RKO (cell line): ENCODE results near the gene OR2A25.

Experiments used
- DNase-seq: peaks from one replicate; pipeline ENCODE4 v3.0.0-alpha.2; 2016; ENCODE audit warnings: low spot score

Gene OR2A25

GRCh38 chr7:144074374-144074773 is 4.8 kb downstream of the OR2A25 start:
- no peak for DNase-seq

DNA sequence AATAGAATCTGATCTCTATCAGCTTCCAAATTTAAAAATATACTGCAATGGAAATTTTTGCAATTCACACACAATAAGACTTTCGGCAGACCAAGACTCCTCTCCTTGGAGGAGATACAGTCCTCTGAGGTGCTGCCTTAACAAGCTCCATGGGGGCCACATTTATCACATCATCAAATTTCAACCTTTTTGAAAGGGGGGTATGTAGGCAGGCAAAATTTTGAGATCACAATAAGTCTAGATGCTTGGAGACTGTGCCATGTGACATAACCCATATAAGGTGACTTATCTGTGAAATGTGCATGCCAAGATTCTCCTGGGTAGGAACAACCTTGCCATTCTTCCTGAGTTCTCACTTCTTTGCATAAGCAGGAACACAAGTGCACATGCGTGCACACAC is 16.4 kb downstream of the OR2A25 start, which contains the start of gene OR2A12:
Gene OR2A12 (plus strand): TSS at position 301 of the 400 bp plus-strand sequence. CDS start 8,830 bp downstream, outside the sequence.
- DNase-seq: no peak

DNA sequence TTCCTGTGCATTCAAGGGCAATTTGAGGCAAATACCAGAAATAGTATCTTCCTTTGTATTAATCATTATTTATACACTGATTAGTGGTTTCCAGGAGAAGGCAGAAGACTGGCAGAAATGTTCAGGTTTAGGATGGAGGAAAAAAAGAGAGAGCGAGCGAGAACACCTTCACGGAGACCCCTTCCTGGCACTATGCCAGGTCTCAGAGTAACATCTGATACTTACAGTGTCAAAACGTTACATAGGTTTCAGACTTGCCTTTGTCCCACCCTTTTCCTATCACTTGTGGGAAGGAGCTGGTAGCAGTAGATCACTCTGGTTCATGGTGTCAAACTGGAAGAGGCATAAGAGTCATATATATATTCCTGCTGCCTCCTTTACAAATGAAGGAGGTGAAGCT is 17.1 kb downstream of the OR2A25 start:
- no peak for DNase-seq

GRCh38 chr7:144087230-144087629 is 17.6 kb downstream of the OR2A25 start:
- DNase-seq: no peak

- DNase-seq: no peak
These were observed 21.1 kb downstream of the OR2A25 start for GRCh38 chr7:144090667-144091066.

DNA sequence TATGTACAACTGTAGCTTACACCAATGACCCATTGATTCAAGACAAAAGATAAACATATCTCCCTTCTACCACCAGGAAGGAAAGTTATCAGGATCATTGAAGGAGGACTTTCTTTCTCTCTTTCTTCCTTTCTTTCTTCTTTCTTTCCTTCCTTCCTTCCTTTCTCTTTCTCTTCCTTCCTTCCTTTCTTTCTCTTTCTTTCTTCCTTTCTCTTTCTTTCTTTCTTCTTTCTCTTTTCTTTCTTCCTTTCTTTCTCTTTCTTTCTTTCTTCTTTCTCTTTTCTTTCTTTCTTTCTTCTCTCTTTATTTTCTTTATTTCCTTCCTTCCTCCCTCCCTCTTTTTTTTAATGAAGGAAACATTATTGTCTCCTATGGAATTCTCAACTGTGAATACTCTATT is 29.2 kb downstream of the OR2A25 start:
- no peak for DNase-seq

GRCh38 chr7:144100607-144101006 is 31.0 kb downstream of the OR2A25 start:
- no peak for DNase-seq

DNA sequence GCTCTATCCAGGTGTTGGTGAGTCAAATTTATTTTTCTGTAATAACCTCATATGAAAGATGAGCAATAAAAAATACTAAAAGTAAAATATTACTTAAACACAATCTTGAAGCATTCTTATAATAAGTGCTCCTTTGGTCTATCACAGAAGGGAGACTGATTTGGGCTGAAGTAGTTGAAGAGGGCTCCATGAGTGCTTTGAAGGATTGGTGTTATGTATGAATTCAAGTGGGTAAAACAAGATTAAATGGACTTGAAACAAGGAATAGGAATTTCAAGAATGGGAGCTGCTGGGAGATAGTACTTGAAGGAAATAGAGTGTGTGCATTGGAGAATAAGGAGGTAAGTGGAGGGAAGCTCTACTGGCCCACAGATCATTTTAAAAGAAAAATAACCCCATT is 32.4 kb downstream of the OR2A25 start:
- DNase-seq: no peak

DNA sequence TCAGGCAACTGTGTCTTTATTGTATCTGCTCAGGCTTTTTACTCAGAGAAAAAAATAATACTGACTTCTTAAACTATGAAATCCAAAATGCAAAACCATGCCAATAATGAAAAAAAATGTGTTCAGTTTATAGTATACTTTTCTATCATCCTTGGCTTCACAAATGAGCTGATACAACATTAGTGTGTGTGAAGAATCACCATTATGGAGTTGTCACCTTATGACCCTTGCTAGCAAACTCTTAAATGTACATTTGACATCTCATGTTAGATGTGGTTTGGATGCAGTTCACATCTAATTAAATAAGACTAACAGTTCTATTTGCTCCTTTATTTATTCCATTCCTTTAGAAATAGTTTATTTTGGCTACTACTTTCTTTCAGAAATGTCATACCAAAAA is 35.6 kb downstream of the OR2A25 start:
- no peak for DNase-seq

GRCh38 chr7:144109283-144109682 is 39.7 kb downstream of the OR2A25 start, which contains the start of gene OR2A2:
OR2A2 (plus strand) TSS chr7:144109583; CDS start chr7:144109583, 0 bp downstream.
- DNase-seq: no peak

GRCh38 chr7:144110272-144110671 is 40.7 kb downstream of the OR2A25 start:
- no peak for DNase-seq

DNA sequence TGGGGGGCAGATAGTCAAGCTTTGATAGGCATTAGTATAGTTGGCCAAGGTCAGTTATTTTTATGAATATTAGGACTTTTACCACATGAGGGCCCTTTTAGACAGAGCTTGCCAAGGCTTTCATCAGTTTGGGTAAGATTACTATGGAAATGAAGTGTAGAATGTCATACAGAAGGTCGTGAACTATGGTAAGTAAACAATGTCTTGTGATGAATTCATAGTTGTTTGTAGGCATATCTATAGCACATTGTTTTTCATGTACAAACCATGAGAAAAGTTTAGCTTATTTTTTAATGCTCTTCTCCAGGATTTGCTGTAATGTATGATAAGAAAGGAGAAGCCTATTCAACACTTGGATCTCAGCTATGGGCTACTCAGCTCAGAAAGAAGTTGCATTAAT is 44.0 kb downstream of the OR2A25 start:
- DNase-seq: no peak

DNA sequence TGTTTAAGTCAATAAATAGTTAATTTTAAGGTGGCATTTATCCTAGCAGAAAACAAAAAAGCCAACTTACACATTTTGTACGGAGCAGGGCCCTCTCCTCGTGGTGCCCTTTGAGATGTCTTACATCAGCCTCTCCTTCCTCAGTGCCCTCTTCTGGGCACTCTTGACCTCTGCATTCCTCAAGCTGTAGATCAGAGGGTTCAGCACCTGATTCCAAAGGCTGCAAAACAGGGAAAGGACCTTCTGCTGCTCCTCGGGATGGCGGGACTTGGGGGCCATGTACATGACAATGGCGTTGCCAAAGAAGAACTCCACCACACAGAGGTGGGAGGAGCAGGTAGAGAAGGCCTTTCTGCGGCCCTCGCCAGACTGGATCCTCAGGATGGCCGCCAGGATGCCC is 48.7 kb downstream of the OR2A25 start:
- DNase-seq: no peak

GRCh38 chr7:144122876-144123275 is 53.3 kb downstream of the OR2A25 start, which contains the start of gene OR2A14:
OR2A14 (plus strand) TSS chr7:144123176; CDS start chr7:144129113, 5,937 bp downstream.
- no peak for DNase-seq
